B cell (primary cell): ENCODE results near the gene WNT3A. TPM values are rescaled to one million over a fixed set of nuclear protein-coding genes. Genes with fewer than 3 reads are reported as not detected.

Source experiments
- ATAC-seq: fragments of 200-7000 bp; cut with Tn5 transposase; one replicate; pipeline ENCODE4 v1.10.0; 2021; ENCODE audit warnings: low read depth, mild to moderate bottlenecking, moderate number of reproducible peaks, moderate library complexity
- CTCF ChIA-PET: fragments of 350-600 bp; sonication (Branson Sonifier 250); formaldehyde crosslinking; loops from one replicate; lab custom pipeline; 2021; ENCODE audit warnings: antibody characterized with exemption, inconsistent platforms; lab: Charles Lee
- POLR2A ChIA-PET: fragments of 350-600 bp; sonication (Branson Sonifier 250); formaldehyde crosslinking; loops from one replicate; lab custom pipeline; 2021; ENCODE audit warnings: antibody characterized with exemption; lab: Charles Lee
- DNase-seq: peaks from one replicate; pipeline ENCODE4 v3.0.0; 2013
- H2AFZ ChIP-seq: 2 replicates; pipeline ENCODE4 v1.6.1; 2012; ENCODE audit warnings: mild to moderate bottlenecking, low read depth, low read length; ENCODE audit not compliant: insufficient read depth, poor library complexity, severe bottlenecking
- H3K27ac ChIP-seq, 2 donors: 1 replicate in 1 of 2; 2 replicates in 1 of 2; pipeline ENCODE4 v1.5.1; 2012 to 2013; ENCODE audit warnings: low read length in 2 of 2, mild to moderate bottlenecking in 2 of 2, moderate library complexity in 1 of 2
- H3K27me3 ChIP-seq, 4 experiments: fragments of 200-600 bp in 1 of 4; sonication (generic) in 1 of 4; replicated peaks in 1 of 4; 1 replicate in 2 of 4; 2 replicates in 2 of 4; pipeline versions ENCODE4 v1.6.1 to v1.7.0; 2013 to 2016; ENCODE audit warnings: low read length in 3 of 4, mild to moderate bottlenecking in 2 of 4, mixed read lengths in 1 of 4, moderate library complexity in 1 of 4; ENCODE audit not compliant: insufficient read depth in 4 of 4, control insufficient read depth in 3 of 4; ENCODE audit errors: control extremely low read depth in 1 of 4
- H3K36me3 ChIP-seq, 2 experiments: replicated peaks in 1 of 2; 1 replicate in 1 of 2; 2 replicates in 1 of 2; pipeline versions ENCODE4 v1.6.1 to v1.7.1; 2013; ENCODE audit warnings: low read length in 1 of 2; ENCODE audit not compliant: insufficient read depth in 2 of 2, control insufficient read depth in 1 of 2; ENCODE audit errors: control extremely low read depth in 1 of 2, extremely low read depth in 1 of 2
- H3K4me1 ChIP-seq, 2 donors: fragments of 200-600 bp in 1 of 2; sonication (generic) in 1 of 2; 1 replicate in 1 of 2; 2 replicates in 1 of 2; pipeline versions ENCODE4 v1.5.1 to v1.6.1; 2013 to 2017; ENCODE audit warnings: low read length in 2 of 2; ENCODE audit not compliant: control insufficient read depth in 2 of 2, insufficient read depth in 2 of 2
- H3K4me2 ChIP-seq: replicated peaks from 2 replicates; pipeline ENCODE3; 2012; ENCODE audit warnings: mild to moderate bottlenecking, low read depth, low read length; ENCODE audit not compliant: poor library complexity, severe bottlenecking
- H3K4me3 ChIP-seq, 5 experiments: fragments of 200-600 bp in 1 of 5; sonication (generic) in 1 of 5; 1 replicate in 3 of 5; 2 replicates in 2 of 5; pipeline versions ENCODE4 v1.5.1 to v1.7.0; 2011 to 2016; ENCODE audit warnings: low read length in 4 of 5, mild to moderate bottlenecking in 4 of 5, low read depth in 2 of 5, control low read depth in 1 of 5, moderate library complexity in 1 of 5; ENCODE audit not compliant: insufficient read depth in 1 of 5; ENCODE audit errors: control extremely low read depth in 1 of 5, extremely low read depth in 1 of 5
- H3K79me2 ChIP-seq: fragments of 200-600 bp; sonication (generic); one replicate; pipeline ENCODE4 v1.6.0; 2016; ENCODE audit warnings: low read length; ENCODE audit not compliant: control insufficient read depth, insufficient read depth
- H3K9ac ChIP-seq: fragments of 200-600 bp; sonication (generic); 2 replicates; pipeline ENCODE4 v1.6.1; 2017; ENCODE audit warnings: mild to moderate bottlenecking, low read length, moderate library complexity
- H3K9me3 ChIP-seq, 3 donors: one replicate each; pipeline versions ENCODE4 v1.6.1 to v1.7.1; 2013; ENCODE audit warnings: low read length in 2 of 3; ENCODE audit not compliant: control insufficient read depth in 2 of 3, insufficient read depth in 1 of 3; ENCODE audit errors: control extremely low read depth in 1 of 3
- H4K20me1 ChIP-seq: 2 replicates; pipeline ENCODE4 v1.6.0; 2012; ENCODE audit warnings: mild to moderate bottlenecking, low read length; ENCODE audit not compliant: insufficient read depth, control insufficient read depth, poor library complexity, severe bottlenecking
- H3K27ac Mint-ChIP-seq: one replicate; pipeline ENCODE4 v1.8.0; 2021; ENCODE audit warnings: mixed read lengths
- H3K27me3 Mint-ChIP-seq: one replicate; pipeline ENCODE4 v1.8.0; 2021; ENCODE audit warnings: mixed read lengths
- H3K4me1 Mint-ChIP-seq: one replicate; pipeline ENCODE4 v1.8.0; 2021; ENCODE audit warnings: mixed read lengths
- H3K4me3 Mint-ChIP-seq: one replicate; pipeline ENCODE4 v1.8.0; 2021; ENCODE audit warnings: mixed read lengths
- H3K9me3 Mint-ChIP-seq: one replicate; pipeline ENCODE4 v1.8.0; 2022; ENCODE audit warnings: mixed read lengths; ENCODE audit not compliant: insufficient read depth
- CTCF ChIP-seq: fragments of 200-600 bp; IDR thresholded peaks from one replicate; pipeline ENCODE4 v1.8.0; 2022; ENCODE audit warnings: antibody characterized with exemption, mild to moderate bottlenecking
- EZH2 ChIP-seq: IDR thresholded peaks from 2 replicates; pipeline ENCODE4 v1.6.1; 2012; ENCODE audit warnings: borderline replicate concordance, low read depth, mild to moderate bottlenecking, moderate library complexity, low read length; ENCODE audit not compliant: insufficient read depth, poor library complexity, severe bottlenecking
- WGBS: methylation state at CpG from one replicate; pipeline ENCODE4 v1.1.5; 2013; ENCODE audit warnings: missing lambda C conversion rate; ENCODE audit not compliant: insufficient coverage; 5-methylcytosine and 5-hydroxymethylcytosine counted together
- intact Hi-C: fragments of 100-400 bp; cut with micrococcal nuclease; formaldehyde crosslinking; loops from one replicate; pipeline ENCODE4 v1.10.0; 2022
- polyA plus RNA-seq: library from polyadenylated mRNA; depleted of rRNA; stranded (reverse); fragments of >200 nt; gene quantifications from 2 replicates; pipeline ENCODE4 v1.2.3, GENCODE V29; 2012
- total RNA-seq, 2 donors: library from RNA; stranded (reverse); fragments of 120-200 nt in 1 of 2; gene quantifications; 1 replicate in 1 of 2; 2 replicates in 1 of 2; pipeline versions ENCODE4 v1.2.3 to v1.2.4, GENCODE V29; 2013 to 2022

WNT3A gene
- total and polyA plus RNA-seq, 2 donors (not counting 1 experiment from before 2014, with no cell fraction given) = 0.03 TPM; not detected in 1

- intact Hi-C loops = no loop called here
- Mint-ChIP-seq H3K27ac (no peak overlapping the region), H3K27me3 (peaks cover 15% of the 10 kb centered on the region), H3K4me3 (no peak overlapping the region), H3K4me1 (peaks cover 10% of the 10 kb centered on the region), H3K9me3 (no peaks in the 10 kb centered on the region)
- no peaks in the 10 kb centered on the region for H3K36me3 ChIP-seq
- DNase-seq (no peak), ATAC-seq (no peak)
- ChIA-PET POLR2A (no interaction called here), CTCF (no interaction called here)
- H3K27me3 ChIP-seq = peaks cover 0 to 97% (median 49%) of the 10 kb centered on the region in 4 experiments
- no peaks in the 10 kb centered on the region for H4K20me1 ChIP-seq
- no peak for TF ChIP-seq CTCF
- no peak for TF ChIP-seq EZH2
- H3K4me2 ChIP-seq = no peak overlapping the region
- WGBS = 64% methylated on average over 7 of the region's 8 CpGs
- H3K79me2 ChIP-seq = no peaks in the 10 kb centered on the region
- H3K4me1 ChIP-seq = peaks cover 17 to 27% of the 10 kb centered on the region in 2 donors
- no peak overlapping the region for H3K4me3 ChIP-seq
- peaks cover 0 to 38% (median 0%) of the 10 kb centered on the region in 3 donors for H3K9me3 ChIP-seq
- no peak overlapping the region for H3K9ac ChIP-seq
- H3K27ac ChIP-seq = no peak overlapping the region
- H2AFZ ChIP-seq = no peak overlapping the region
Observed at GRCh38 chr1:228064296-228064695, 57.5 kb downstream of the WNT3A start.

GRCh38 chr1:228064741-228065542, 58.1 kb downstream of the WNT3A start:
- Mint-ChIP-seq H3K27ac (no peak overlapping the region), H3K27me3 (peaks cover 15% of the 10 kb centered on the region), H3K4me1 (peaks cover 6% of the 10 kb centered on the region), H3K9me3 (no peaks in the 10 kb centered on the region), H3K4me3 (no peak overlapping the region)
- intact Hi-C loops = no loop called here
- WGBS = 87% methylated on average over 10 of the region's 15 CpGs
- Histone ChIP-seq H3K79me2 (no peaks in the 10 kb centered on the region), H3K4me1 (peaks cover 11 to 21% of the 10 kb centered on the region in 2 donors), H4K20me1 (no peaks in the 10 kb centered on the region), H3K9ac (no peak overlapping the region), H3K36me3 (no peaks in the 10 kb centered on the region), H3K9me3 (peaks cover 0 to 31% (median 0%) of the 10 kb centered on the region in 3 donors), H3K27me3 (peaks cover 0 to 95% (median 42%) of the 10 kb centered on the region in 4 experiments), H2AFZ (no peak overlapping the region), H3K4me3 (no peak overlapping the region), H3K27ac (no peak overlapping the region), H3K4me2 (no peak overlapping the region)
- CTCF ChIA-PET = no interaction called here
- ATAC-seq (no peak), DNase-seq (no peak)
- TF ChIP-seq CTCF = no peak
- no peak for TF ChIP-seq EZH2
- POLR2A ChIA-PET = no interaction called here
